Neural progenitor cell (in vitro differentiated cells): Measurements from ENCODE around the gene VPS26A.

Experiments
- EZH2 ChIP-seq: fragments of 200-600 bp; sonication (generic); IDR thresholded peaks from 2 replicates; pipeline ENCODE4 v1.6.1; 2017; ENCODE audit warnings: antibody characterized with exemption, mild to moderate bottlenecking, moderate library complexity
- EZH2phosphoT487 ChIP-seq: fragments of 200-600 bp; sonication (generic); IDR thresholded peaks from 2 replicates; pipeline ENCODE4 v1.6.1; 2017; ENCODE audit warnings: antibody characterized with exemption
- TF ChIP-seq, protein P1 (sequence below): fragments of 200-600 bp; sonication (generic); IDR thresholded peaks from 2 replicates; pipeline ENCODE4 v1.5.1; 2017; ENCODE audit warnings: antibody characterized with exemption, mild to moderate bottlenecking

DNA sequence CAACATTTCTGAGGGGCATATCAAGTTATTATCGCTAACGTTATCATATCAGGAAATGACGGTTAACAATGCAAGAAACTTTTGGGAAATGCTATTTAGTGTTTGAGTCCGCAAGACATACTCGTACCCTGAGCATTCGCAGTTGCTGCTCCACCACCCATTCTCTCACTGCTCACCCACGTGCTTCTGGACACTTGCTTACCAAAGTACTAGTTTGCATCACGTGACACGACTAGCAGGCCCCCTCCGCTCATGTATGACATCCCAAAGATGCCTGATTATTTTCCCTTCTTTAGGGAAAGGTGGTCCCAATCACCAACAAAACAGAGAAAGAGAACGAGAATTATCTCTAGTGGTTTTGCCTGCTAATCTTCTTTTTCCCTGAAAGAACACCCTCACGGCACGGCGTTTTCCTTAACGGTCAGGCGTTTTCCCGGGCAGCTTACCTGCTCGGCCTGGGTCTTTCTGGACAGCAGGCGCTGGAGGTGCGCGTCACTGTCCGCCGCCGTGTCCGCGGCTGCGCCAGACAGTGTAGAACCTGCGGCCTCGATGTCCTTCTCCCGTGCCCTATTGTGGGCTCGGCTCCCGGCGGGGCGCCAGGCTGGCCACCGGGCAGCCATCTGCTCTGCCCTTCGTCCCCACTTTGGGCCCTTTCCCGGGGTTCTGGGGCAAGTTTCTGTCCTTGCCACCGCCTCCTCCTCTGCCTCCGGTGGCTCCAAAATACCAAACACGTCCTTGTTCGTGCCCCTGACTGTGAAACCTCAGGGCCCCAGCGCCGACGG is 56.0 kb downstream of the VPS26A start, which contains the start of gene SUPV3L1:
- TF ChIP-seq EZH2 = no peak
- TF ChIP-seq, protein P1, sequence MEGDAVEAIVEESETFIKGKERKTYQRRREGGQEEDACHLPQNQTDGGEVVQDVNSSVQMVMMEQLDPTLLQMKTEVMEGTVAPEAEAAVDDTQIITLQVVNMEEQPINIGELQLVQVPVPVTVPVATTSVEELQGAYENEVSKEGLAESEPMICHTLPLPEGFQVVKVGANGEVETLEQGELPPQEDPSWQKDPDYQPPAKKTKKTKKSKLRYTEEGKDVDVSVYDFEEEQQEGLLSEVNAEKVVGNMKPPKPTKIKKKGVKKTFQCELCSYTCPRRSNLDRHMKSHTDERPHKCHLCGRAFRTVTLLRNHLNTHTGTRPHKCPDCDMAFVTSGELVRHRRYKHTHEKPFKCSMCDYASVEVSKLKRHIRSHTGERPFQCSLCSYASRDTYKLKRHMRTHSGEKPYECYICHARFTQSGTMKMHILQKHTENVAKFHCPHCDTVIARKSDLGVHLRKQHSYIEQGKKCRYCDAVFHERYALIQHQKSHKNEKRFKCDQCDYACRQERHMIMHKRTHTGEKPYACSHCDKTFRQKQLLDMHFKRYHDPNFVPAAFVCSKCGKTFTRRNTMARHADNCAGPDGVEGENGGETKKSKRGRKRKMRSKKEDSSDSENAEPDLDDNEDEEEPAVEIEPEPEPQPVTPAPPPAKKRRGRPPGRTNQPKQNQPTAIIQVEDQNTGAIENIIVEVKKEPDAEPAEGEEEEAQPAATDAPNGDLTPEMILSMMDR = no peak
- no peak for TF ChIP-seq EZH2phosphoT487
